ENCODE results near the gene WNK4. TPM values are rescaled to one million over a fixed set of nuclear protein-coding genes. Genes with fewer than 3 reads are reported as not detected.

Gene WNK4
- total RNA-seq, 6 experiments from 2014 or later = 22.2 to 33.0 (median 24.3) TPM

- Mint-ChIP-seq H3K4me3 (peak overlapping the region; percentile 38), H3K36me3 (ENCODE audit: low read depth) (peaks cover 16% of the 10 kb centered on the region), H3K27me3 (ENCODE audit: insufficient read depth) (peaks cover 10% of the 10 kb centered on the region), H3K4me1 (ENCODE audit: low read depth) (peaks cover 23% of the 10 kb centered on the region), H3K27ac (no peak overlapping the region), H3K9me3 (peaks cover 4% of the 10 kb centered on the region)
- no peak for DNase-seq
- no peak for TF ChIP-seq CTCF (IDR thresholded peaks at IDR 0.05)
These were observed 15.8 kb downstream of the WNK4 start for GRCh38 chr17:42796066-42796758.

GRCh38 chr17:42797067-42798007 lies 16.9 kb downstream of the WNK4 start:
- TF ChIP-seq CTCF (IDR thresholded peaks at IDR 0.05) = no peak
- H3K27me3 Mint-ChIP-seq (ENCODE audit: insufficient read depth) = peaks cover 10% of the 10 kb centered on the region
- peaks cover 15% of the 10 kb centered on the region for H3K36me3 Mint-ChIP-seq (ENCODE audit: low read depth)
- peaks cover 23% of the 10 kb centered on the region for H3K4me1 Mint-ChIP-seq (ENCODE audit: low read depth)
- H3K4me3 Mint-ChIP-seq = peak overlapping the region; percentile 94
- no peak for DNase-seq
- peak overlapping the region; percentile 71 for H3K27ac Mint-ChIP-seq
- H3K9me3 Mint-ChIP-seq = peaks cover 4% of the 10 kb centered on the region

GRCh38 chr17:42798011-42798382 lies 17.6 kb downstream of the WNK4 start:
- Mint-ChIP-seq H3K27ac (peak overlapping the region; percentile 71), H3K4me1 (ENCODE audit: low read depth) (peaks cover 23% of the 10 kb centered on the region), H3K27me3 (ENCODE audit: insufficient read depth) (peaks cover 10% of the 10 kb centered on the region), H3K36me3 (ENCODE audit: low read depth) (peaks cover 11% of the 10 kb centered on the region), H3K4me3 (peak overlapping the region; percentile 94), H3K9me3 (peaks cover 4% of the 10 kb centered on the region)
- no peak for DNase-seq
- TF ChIP-seq CTCF (IDR thresholded peaks at IDR 0.05) = no peak

GRCh38 chr17:42798383-42799380 lies 18.3 kb downstream of the WNK4 start, which contains the start of the genes CNTD1 and COA3:
Gene CNTD1, plus strand, starts transcription at chr17:42798861. Its CDS starts 207 bp downstream, at chr17:42799068.
Gene COA3, minus strand, starts transcription at chr17:42798704. Its CDS starts 23 bp downstream, at chr17:42798681.
- DNase-seq = peak; percentile 79
- peak; percentile 37; the same call in 1 of the 2 replicates for TF ChIP-seq CTCF (IDR thresholded peaks at IDR 0.05)
- Mint-ChIP-seq H3K9me3 (peaks cover 4% of the 10 kb centered on the region), H3K4me3 (peak within 1 kb of the TSS; percentile 94), H3K4me1 (ENCODE audit: low read depth) (peaks cover 23% of the 10 kb centered on the region), H3K27me3 (ENCODE audit: insufficient read depth) (peaks cover 10% of the 10 kb centered on the region), H3K27ac (peak within 1 kb of the TSS; percentile 71), H3K36me3 (ENCODE audit: low read depth) (peaks cover 11% of the 10 kb centered on the region)

Measured in HFFc6 (cell line).